Endometrium (tissue), 2 donors: Measurements from ENCODE around the gene CPNE4.
"Not testable (repeated sequence)": the region's sequence is repeated elsewhere in the genome, so short reads cannot be mapped to it uniquely, and the experiment has no call there.

Source experiments
- FAIRE-seq: peaks from 2 replicates; lab custom pipeline; 2012; peaks lifted over from hg19 to GRCh38; lab: Jason Lieb, UNC
- donor health status: control.
- donor health status: control.

CPNE4 gene

DNA sequence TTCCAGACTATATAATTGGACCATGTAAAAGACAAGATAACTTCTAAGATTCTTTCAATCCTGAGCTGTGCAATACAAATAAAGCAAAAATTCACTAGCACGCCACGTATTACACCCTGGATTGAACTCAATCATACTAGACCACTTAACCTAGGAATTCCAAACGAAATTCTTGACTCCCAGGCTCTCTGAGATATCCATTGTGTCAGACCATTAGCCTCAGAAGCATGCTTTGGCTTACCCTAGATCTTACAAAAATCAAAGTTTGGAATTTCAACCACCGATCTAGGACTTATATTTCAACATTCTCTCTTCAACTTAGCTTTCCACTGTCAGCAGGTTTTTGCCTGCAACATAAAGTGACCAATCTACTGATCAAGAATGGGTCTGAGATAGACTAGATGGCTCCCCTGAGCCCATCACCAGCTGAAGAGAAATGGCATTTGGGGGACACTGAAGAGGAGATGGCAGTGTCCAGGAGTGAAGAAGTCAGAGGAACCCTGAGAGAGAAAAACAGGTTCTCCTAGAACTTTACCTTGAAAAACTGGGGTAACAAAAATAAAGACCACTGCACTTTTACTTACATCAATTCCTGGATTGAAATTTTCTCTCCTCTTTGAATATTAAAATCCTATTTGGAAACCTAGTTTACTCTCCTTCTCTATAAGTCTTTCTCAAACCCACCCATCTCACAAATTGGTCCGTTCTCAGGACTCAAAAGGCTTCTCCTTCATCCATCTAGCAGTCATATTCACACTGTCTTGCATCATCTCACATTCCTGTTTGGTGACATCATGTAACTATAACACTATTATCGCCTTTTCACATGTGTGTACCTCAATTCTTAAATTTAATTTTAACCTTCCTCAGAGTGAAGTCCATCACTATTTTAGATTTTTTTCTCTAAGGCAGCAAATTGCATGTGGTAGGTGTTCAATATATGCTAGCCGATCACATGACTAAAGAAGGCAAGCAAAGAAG, 18.5 kb downstream of the CPNE4 start:
- FAIRE-seq = no peak

GRCh38 chr3:132014105-132014504, 20.7 kb downstream of the CPNE4 start:
- no peak for FAIRE-seq

GRCh38 chr3:132009241-132009640, 25.6 kb downstream of the CPNE4 start:
- no peak for FAIRE-seq

- no peak for FAIRE-seq
Observed at GRCh38 chr3:132008837-132009236, 26.0 kb downstream of the CPNE4 start.

DNA sequence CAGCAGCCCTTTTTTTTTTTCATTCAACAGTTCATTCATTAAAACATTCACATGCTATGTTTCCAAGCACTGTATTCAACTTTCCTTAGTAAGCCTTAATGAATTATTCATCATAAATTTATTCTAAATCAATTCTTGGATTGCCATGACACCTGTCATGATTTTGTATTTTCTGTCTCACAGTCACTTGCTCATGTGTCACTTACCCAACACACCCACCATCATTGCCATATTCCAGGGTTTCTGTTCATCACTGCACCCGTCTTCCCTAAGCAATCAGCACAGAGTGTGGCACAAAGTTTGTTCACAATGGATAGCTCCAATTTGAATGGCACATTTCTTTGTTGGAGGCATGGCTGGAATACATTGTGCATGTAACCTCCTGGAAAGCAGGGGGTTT, 27.2 kb downstream of the CPNE4 start:
- FAIRE-seq = no peak

- FAIRE-seq = peak; percentile 55
Observed at GRCh38 chr3:132006605-132007204, 28.1 kb downstream of the CPNE4 start.

DNA sequence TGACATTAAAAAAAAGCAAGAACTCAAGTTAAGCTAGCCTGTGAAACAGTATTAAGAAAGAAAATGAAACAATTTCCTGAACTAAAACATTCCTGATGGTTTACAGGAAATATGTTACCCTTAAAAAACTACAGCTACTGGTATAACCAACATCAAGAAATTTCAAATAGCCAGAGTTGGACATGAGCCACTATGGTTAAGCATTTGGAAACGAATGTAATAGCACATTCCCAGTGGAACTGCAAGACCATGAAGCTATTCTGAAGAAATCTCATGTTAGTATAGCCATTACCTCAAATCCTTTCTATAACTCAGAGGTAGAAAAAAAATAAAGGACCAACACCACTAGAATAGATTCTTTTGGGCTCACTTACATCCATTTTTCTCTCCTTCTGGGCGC, 30.2 kb downstream of the CPNE4 start:
- FAIRE-seq = no peak

- FAIRE-seq = no peak
Observed at GRCh38 chr3:132003685-132004084, 31.1 kb downstream of the CPNE4 start.

- no peak for FAIRE-seq
Observed at GRCh38 chr3:132001999-132002398, 32.8 kb downstream of the CPNE4 start.

GRCh38 chr3:132001036-132001435, 33.8 kb downstream of the CPNE4 start:
- FAIRE-seq = no peak

GRCh38 chr3:131998027-131998426, 36.8 kb downstream of the CPNE4 start:
- FAIRE-seq = no peak

GRCh38 chr3:131995891-131996290, 38.9 kb downstream of the CPNE4 start:
- no peak for FAIRE-seq

GRCh38 chr3:131989318-131989717, 45.5 kb downstream of the CPNE4 start:
- FAIRE-seq = no peak

DNA sequence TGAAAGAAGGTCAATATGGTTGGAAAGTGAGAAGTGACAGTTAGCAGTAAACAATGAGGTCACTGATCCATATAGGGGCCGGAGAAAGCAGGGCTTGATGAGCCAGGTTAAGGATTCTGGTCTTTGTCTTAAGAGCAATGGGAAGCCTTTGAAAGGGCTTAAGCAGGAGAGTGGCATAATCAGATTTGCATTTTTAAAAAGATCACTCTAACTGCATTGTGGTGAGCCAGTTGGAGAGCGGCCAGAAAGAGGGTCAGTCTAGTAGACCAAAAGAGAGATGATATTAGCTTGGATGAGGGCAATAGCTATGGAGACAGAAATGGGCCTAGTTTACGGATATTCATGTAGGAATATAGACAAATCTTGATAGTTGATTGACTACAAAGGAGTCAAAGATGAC, 46.6 kb downstream of the CPNE4 start:
- FAIRE-seq = no peak

- no peak for FAIRE-seq
Observed at GRCh38 chr3:131983689-131984088, 51.1 kb downstream of the CPNE4 start.

- no peak for FAIRE-seq
Observed at GRCh38 chr3:131981323-131981722, 53.5 kb downstream of the CPNE4 start.

DNA sequence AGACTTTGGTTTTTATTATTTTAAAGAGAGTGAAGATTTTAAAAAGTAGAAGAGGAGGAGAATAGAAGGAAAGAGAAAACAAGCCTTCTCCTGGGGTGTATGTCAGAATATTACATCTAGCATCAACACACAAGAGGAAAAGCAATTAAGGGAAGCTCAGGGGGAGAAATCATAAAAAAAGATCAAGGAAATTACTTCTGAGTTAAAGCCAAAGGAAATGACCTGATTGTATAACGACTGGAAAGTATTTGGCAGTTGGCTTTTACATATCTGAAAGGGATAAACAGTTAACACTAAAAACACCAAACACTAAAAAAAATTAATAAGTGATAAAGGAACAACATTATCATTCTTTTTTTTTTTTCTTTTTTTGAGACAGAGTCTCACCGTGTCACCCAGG, 58.4 kb downstream of the CPNE4 start:
- FAIRE-seq = no peak

- no peak for FAIRE-seq
Observed at GRCh38 chr3:131975047-131975446, 59.8 kb downstream of the CPNE4 start.

DNA sequence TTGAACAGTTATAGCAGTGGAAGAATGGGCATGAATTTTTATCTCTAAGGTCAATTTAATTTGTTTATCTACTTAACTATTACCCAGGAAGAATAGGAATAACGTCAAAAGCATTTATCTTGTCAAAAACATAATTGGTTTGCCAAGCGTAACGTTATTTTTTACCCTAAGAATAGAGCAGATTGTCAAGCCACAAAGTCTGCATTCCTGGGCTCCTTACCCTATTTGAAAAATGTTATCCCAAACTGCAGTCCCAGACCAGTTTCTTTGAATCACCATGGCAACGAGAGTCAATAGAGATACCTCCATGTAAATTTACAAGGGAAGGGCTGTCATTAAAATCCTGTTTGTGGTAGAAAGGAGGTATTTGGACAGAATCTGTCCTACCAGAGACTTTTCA, 61.1 kb downstream of the CPNE4 start:
- FAIRE-seq = no peak

DNA sequence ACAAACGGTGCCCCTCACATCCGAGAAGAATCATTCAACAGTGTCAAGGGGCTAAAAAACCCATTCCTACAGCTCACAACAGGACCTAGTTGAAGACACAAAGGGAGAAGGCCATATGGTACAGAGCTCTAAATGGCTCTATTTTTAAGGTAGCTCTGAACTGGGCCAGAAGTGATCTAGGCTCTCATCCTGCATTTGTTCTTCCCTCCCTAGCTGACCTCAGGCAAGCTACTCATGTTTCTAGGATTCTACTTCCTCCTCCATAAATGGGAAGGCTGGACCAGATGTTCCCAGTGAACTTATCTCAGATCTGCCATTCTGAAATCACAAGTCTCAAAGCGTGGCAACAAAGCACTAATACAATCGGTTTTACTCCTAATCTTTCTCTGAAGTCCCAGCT, 62.3 kb downstream of the CPNE4 start:
- FAIRE-seq = no peak

GRCh38 chr3:131972091-131972490, 62.7 kb downstream of the CPNE4 start:
- no peak for FAIRE-seq

DNA sequence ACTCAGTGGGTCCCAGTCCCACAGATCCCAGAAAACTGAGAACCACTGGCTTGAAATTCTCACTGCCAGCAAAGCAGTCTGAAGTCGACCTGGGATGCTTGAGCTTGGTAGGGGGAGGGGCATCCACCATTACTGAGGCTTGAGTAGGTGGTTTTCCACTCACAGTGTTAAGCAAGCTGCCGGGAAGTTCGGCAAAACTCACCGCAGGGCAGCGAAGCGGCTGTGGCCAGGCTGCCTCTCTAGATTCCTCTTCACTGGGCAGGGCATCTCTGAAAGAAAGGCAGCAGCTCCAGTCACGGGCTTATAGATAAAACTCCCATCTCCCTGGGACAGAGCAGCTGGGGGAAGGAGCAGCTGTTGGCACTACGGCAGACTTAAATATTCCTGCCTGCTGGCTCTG, 71.4 kb downstream of the CPNE4 start:
- not testable (repeated sequence) for FAIRE-seq

DNA sequence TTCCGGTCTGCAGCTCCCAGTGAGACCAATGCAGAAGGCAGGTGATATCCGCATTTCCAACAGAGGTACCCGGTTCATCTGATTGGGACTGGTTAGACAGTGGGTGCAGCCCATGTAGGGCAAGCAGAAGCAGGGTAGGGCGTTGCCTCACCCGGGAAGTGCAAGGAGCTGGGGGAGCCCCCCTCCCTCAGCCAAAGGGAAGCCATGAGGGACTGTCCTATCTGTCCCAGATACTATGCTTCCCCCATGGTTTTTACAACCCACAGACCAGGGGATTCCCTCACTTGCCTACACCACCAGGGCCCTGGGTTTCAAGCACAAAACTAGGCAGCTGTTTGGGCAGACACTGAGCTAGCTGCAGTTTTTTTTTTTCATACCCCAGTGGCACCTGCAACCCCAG, 71.8 kb downstream of the CPNE4 start:
- FAIRE-seq = no peak

GRCh38 chr3:131960324-131960723, 74.5 kb downstream of the CPNE4 start:
- FAIRE-seq = no peak
